ENCODE results near the gene SLC6A7.

The SLC6A7 gene

DNA sequence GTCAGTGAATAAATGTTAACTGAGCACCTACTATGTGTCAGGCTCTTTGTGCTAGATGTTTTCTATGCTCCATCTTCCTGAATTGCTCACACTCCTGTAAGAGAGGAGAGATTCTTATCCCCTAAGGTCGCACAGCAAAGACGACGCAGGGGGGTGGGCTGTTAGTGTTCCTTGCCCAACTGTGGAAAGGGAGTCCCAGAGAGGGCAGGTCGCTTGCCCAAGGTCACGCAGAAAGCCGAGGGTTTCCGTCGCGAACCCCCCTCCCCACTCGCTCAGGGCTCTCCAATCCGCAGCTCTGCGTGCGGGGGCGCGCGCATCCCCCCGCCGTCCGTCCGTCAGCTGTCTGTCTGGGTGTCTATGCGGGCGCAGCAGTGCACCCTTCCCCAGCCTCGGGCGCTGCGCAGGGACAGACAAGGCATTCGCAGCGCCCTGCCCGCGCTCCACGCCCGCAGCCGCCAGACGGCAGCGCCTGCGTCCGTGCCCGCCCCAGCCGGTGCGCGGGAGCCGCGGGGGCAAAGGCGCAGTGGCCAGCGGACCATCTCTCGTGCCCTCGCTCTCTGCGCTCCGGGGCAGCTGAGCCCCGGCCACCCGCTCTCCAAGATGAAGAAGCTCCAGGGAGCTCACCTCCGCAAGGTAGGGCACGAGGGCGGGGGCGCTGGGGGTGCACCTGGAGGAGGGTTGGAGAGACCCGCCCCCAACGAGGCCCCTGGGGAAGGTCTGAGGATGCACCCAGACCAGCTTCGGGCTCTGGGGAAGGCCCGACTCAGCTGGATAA lies at the start of gene SLC6A7:
Gene SLC6A7, plus strand, starts transcription at position 335 of the 775 bp plus-strand sequence. Its CDS starts 266 bp downstream, at position 601.
- DNase-seq = no peak

DNA sequence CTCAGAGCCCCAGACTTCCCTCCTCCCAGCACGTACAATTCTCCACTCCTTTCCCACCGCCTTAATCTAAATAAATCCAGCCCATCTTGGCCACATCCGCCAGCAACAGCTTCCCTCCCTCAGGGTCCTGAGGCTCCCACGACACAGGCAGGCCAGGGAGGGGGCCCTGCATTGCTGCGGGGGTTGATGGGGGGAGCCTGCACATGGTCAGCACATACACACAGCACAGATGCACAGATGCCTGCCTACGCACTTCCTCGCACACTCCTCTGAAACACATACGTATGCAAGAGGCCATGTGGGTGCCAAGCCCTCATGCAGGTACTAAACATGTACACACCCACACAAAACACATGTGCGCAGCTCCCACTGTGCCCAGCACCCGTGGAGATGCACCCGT lies 49.0 kb upstream of the SLC6A7 start:
- no peak for DNase-seq

- no peak for DNase-seq
These were observed 48.2 kb upstream of the SLC6A7 start for GRCh38 chr5:150141544-150142184.

DNA sequence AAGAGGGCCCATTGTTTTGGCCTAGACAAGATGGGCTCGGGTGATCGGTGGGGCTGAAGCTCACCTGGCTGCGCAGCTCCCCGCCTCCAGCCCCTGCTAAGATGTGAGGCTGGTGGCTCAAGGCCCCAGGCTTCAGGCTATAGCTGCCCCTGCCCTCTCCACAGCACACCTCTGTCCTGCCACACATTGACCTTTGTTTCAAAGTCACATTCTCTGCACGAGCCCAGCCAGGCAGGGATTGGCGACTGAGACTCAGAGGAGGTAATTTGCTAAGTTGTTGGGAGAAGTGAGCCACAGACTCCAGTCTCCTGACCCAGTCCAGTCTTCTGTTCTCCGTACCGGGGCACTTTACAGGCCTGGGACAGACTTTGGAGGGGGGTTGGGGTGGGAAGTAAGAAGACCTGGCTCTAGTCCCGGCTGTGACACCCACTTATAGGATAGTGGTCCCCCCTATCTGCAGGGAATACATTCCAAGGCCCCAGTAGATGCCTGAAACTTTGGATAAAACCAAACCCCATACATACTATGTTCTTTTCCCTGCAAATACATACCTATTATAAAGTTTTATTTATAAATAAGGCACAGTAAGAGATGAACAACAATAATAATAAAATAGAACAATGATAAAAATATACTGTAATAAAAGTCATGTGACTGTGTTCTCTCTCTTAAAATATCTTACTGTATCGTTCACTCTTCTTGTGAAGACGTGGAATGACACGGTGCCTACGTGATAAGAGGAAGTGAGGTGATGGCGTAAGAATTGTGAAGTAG lies 47.5 kb upstream of the SLC6A7 start:
- DNase-seq = no peak

GRCh38 chr5:150142959-150143349 lies 46.9 kb upstream of the SLC6A7 start:
- no peak for DNase-seq

GRCh38 chr5:150143350-150144245 lies 46.3 kb upstream of the SLC6A7 start:
- no peak for DNase-seq

- DNase-seq = no peak
These were observed 45.5 kb upstream of the SLC6A7 start for GRCh38 chr5:150144246-150144801.

- DNase-seq = no peak
These were observed 45.0 kb upstream of the SLC6A7 start for GRCh38 chr5:150144879-150145278.

GRCh38 chr5:150146235-150146634 lies 43.6 kb upstream of the SLC6A7 start:
- DNase-seq = no peak

- no peak for DNase-seq
These were observed 42.8 kb upstream of the SLC6A7 start for GRCh38 chr5:150146862-150147601.

DNA sequence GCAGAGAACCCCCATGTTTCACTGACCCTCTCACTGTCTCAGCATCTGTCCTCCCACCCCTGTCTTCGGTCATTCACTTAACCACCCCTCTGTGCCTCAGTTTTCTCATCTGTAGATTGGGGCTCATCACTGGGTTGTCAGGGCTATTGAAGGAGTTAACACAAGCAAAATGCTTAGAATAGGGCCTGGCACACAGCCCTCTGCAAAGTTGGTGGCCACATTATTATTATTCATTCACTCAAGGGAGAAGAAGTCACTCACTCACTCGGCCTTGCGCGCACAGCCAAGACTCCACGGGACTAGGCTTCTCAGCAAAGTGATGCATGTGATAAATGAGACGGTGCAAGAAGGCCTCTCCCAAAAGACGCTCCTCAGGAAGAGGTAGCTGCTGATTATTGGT lies 42.2 kb upstream of the SLC6A7 start:
- DNase-seq = no peak

- no peak for DNase-seq
These were observed 41.5 kb upstream of the SLC6A7 start for GRCh38 chr5:150148117-150148927.

- DNase-seq = no peak
These were observed 40.2 kb upstream of the SLC6A7 start for GRCh38 chr5:150149618-150150017.

GRCh38 chr5:150152636-150153462 lies 37.0 kb upstream of the SLC6A7 start:
- DNase-seq = peak; percentile 6

GRCh38 chr5:150153483-150153882 lies 36.4 kb upstream of the SLC6A7 start:
- DNase-seq = no peak

GRCh38 chr5:150153957-150154617 lies 35.8 kb upstream of the SLC6A7 start:
- DNase-seq = no peak

DNA sequence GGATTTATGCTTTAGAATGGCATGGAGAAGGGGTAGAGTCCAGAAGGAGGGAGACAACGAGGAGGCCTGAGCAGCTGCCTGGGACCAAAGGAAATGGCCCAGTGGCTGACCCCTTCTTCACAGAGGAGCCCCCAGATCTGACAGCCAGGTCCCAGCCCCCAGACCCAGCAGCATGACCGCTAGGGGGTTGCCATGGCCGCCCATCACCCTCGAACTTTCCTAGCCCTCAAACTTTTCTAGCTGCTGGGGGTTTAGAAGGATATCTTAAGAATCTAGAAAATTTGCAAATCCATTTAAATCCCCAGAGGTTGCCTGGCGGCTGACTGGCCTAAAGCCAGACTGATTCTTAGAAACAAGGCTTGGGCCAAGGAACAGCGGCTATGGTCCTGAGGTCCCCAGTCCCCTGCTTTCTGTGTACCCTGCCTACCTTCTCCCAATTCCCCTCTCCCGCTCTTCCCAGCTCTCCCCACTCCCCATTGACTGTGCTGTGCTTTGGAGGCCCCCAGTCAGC lies 35.2 kb upstream of the SLC6A7 start:
- DNase-seq = no peak

DNA sequence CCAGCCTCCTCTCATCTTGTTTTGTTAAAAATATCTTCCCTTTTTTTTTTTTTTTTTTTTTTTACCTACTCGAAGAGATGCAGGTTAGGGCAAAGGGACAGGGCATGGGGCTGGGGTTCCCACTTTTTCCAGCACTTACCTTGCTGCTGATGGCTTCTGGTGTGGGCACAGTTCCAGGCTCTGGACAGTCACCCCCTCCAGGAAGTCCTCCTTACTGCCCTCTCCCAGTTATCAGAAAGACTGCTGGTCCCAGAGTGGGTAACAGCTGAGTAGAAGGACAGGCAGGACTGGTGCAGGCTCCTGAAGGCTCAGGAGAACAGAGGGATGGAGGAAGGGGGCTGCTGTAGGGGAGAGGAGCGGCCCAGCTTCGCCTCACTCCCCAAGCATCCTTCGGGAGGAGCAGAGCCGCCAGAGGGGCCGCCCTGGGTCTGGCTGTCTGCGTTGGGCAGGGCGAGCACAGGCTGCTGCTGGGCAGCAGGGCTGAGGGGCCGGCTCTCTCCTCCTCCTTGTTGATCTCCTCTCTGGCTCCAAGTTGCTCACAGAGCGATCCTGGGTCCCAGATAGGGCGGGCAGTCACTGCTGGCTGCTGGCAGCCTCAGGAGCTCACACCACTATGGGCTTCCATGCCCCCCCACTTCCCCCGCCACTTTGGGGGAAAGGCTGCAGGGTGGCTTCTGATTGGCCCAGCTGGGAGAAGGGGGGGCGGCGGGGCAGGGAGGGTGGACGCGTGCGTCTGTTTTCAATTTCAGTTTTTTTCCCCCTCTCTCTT lies 34.4 kb upstream of the SLC6A7 start, which contains the start of gene PDGFRB:
Gene PDGFRB, minus strand, starts transcription at position 588 of the 769 bp plus-strand sequence. CDS start 18,798 bp downstream, outside the sequence.
- peak; percentile 25 for DNase-seq
